Adrenal gland (tissue), 12 donors: Measurements from ENCODE around the gene IL1RL2. TPM values are rescaled to one million over a fixed set of nuclear protein-coding genes. Genes with fewer than 3 reads are reported as not detected.

Source experiments
- DNase-seq, 7 donors: peaks; one replicate each; pipeline ENCODE4 v3.0.0-alpha.2; 2019 to 2020
- H3K27ac ChIP-seq, 5 donors: fragments of 200-600 bp; sonication (generic) in 4 of 5; 1 replicate in 3 of 5; 2 replicates in 2 of 5; pipeline versions ENCODE4 v1.5.1 to v1.8.0; 2016 to 2020; ENCODE audit warnings: mild to moderate bottlenecking in 1 of 5
- H3K27me3 ChIP-seq: fragments of 200-600 bp; 2 replicates; pipeline ENCODE4 v1.8.0; 2021
- H3K36me3 ChIP-seq, 2 donors: fragments of 200-600 bp; replicated peaks in 1 of 2; 1 replicate in 1 of 2; 2 replicates in 1 of 2; pipeline versions ENCODE4 v1.5.1 to v1.8.0; 2018 to 2022
- H3K4me1 ChIP-seq, 2 donors: fragments of 200-600 bp; replicated peaks in 1 of 2; 1 replicate in 1 of 2; 2 replicates in 1 of 2; pipeline versions ENCODE4 v1.5.1 to v1.8.0; 2018 to 2021
- H3K4me3 ChIP-seq, 4 donors: fragments of 200-600 bp; sonication (generic) in 3 of 4; one replicate each; pipeline ENCODE4 v1.5.1; 2016 to 2018
- H3K9me3 ChIP-seq, 3 donors: fragments of 200-600 bp; sonication (generic) in 1 of 3; replicated peaks in 1 of 3; 1 replicate in 2 of 3; 2 replicates in 1 of 3; pipeline versions ENCODE4 v1.5.1 to v1.8.0; 2016 to 2021
- CTCF ChIP-seq, 6 experiments: fragments of 450-650 bp in 4 of 6; fragments of 200-600 bp in 2 of 6; sonication (generic) in 1 of 6; IDR thresholded peaks; 1 replicate in 5 of 6; 2 replicates in 1 of 6; pipeline versions ENCODE4 v1.5.1 to v1.8.0; 2016 to 2021; ENCODE audit warnings: antibody characterized with exemption in 6 of 6, mild to moderate bottlenecking in 2 of 6, moderate library complexity in 1 of 6
- POLR2A ChIP-seq, 2 donors: fragments of 450-650 bp; IDR thresholded peaks; one replicate each; pipeline ENCODE4 v1.6.1; 2017; ENCODE audit warnings: antibody characterized with exemption in 2 of 2, mild to moderate bottlenecking in 2 of 2, moderate library complexity in 1 of 2
- WGBS, 4 donors: extraction: QIAGEN DNeasy Blood & Tissue Kit in 2 of 4; methylation state at CpG; one replicate each; pipeline versions ENCODE4 v1.1.5 to v1.1.7; 2013 to 2017; 5-methylcytosine and 5-hydroxymethylcytosine counted together
- intact Hi-C, 2 donors: fragments of 100-400 bp; cut with DNase I; formaldehyde crosslinking; loops; one replicate each; pipeline versions ENCODE4 v1.14.1 to v1.15.0; 2022 to 2023
- polyA plus RNA-seq, 3 donors: library from polyadenylated mRNA; stranded (reverse); fragments of 200-250 nt in 2 of 3; fragments of 350-450 nt in 1 of 3; fragmentation: Illumina TruSeq in 1 of 3; extraction: RNeasy Lipid Tissue Mini Kit (QIAGEN cat#74804) in 1 of 3; gene quantifications; one replicate each; pipeline ENCODE4 v1.2.3, GENCODE V29; 2013 to 2014
- total RNA-seq, 9 donors: library from RNA; depleted of rRNA in 4 of 9; stranded (reverse); fragments of >200 nt in 4 of 9; fragments of 120-200 nt in 1 of 9; fragmentation: NEBNext Ultra II Directional in 1 of 9; extraction: Animal tissue kit (Norgen Biotek cat#: 25700) in 1 of 9; gene quantifications; one replicate each; pipeline versions ENCODE4 v1.1.0 to v1.2.4, GENCODE V29; 2013 to 2023
- donor health status: healthy with polysubstance abuse.
- donor health status: Bipolar disorder and iron deficiency.
- donor health status: DM: yes; HTN: yes; CAD: no.
- donor health status: DM: no; HTN: no; CAD: no.
- donor health status: DM: no; HTN: no; CAD: no.
- donor health status: DM: yes; HTN: yes; CAD: no.

Gene IL1RL2
- total and polyA plus RNA-seq, 12 donors: 0.22 to 4.6 (median 1.7) TPM

- no peaks in the 10 kb centered on the region for H3K9me3 ChIP-seq
- H3K27me3 ChIP-seq: no peaks in the 10 kb centered on the region
- H3K4me1 ChIP-seq: no peaks in the 10 kb centered on the region
- DNase-seq: no peak
- H3K27ac ChIP-seq: no peak overlapping the region
- no peak overlapping the region for H3K4me3 ChIP-seq
- H3K36me3 ChIP-seq: peaks cover 0 to 65% of the 10 kb centered on the region in 2 donors
- 74 to 84% (median 76%) methylated on average over 3 of the region's 3 CpGs for WGBS, 4 donors
- TF ChIP-seq POLR2A (IDR thresholded peaks at IDR 0.05) (no peak), CTCF (IDR thresholded peaks at IDR 0.05) (no peak)
- intact Hi-C loops: no loop called here
Observed at GRCh38 chr2:102172745-102173144, 14.1 kb upstream of the IL1RL2 start.

- no peak for DNase-seq
- Histone ChIP-seq H3K9me3 (no peaks in the 10 kb centered on the region), H3K27me3 (no peaks in the 10 kb centered on the region), H3K36me3 (peaks cover 0 to 40% of the 10 kb centered on the region in 2 donors), H3K4me1 (no peaks in the 10 kb centered on the region), H3K4me3 (no peak overlapping the region), H3K27ac (no peak overlapping the region)
- 82 to 96% (median 88%) methylated on average over 3 of the region's 3 CpGs for WGBS, 4 donors
- TF ChIP-seq CTCF (IDR thresholded peaks at IDR 0.05) (no peak), POLR2A (IDR thresholded peaks at IDR 0.05) (no peak)
- intact Hi-C loops: no loop called here
Observed at GRCh38 chr2:102176172-102176571, 10.7 kb upstream of the IL1RL2 start.

GRCh38 chr2:102177814-102178478 is 8.9 kb upstream of the IL1RL2 start:
- no peak overlapping the region for H3K27ac ChIP-seq
- H3K4me1 ChIP-seq: no peaks in the 10 kb centered on the region
- H3K27me3 ChIP-seq: no peaks in the 10 kb centered on the region
- peaks cover 0 to 23% of the 10 kb centered on the region in 2 donors for H3K36me3 ChIP-seq
- intact Hi-C loops: no loop called here
- H3K9me3 ChIP-seq: no peaks in the 10 kb centered on the region
- no peak for DNase-seq
- no peak overlapping the region for H3K4me3 ChIP-seq
- no peak for TF ChIP-seq POLR2A (IDR thresholded peaks at IDR 0.05)
- TF ChIP-seq CTCF (IDR thresholded peaks at IDR 0.05): no peak
- 82 to 93% (median 90%) methylated on average over 7 of the region's 7 CpGs for WGBS, 4 donors

- no peaks in the 10 kb centered on the region for H3K4me1 ChIP-seq
- no peaks in the 10 kb centered on the region for H3K9me3 ChIP-seq
- no peaks in the 10 kb centered on the region for H3K27me3 ChIP-seq
- no peak for DNase-seq
- no peak overlapping the region for H3K4me3 ChIP-seq
- peaks cover 0 to 17% of the 10 kb centered on the region in 2 donors for H3K36me3 ChIP-seq
- intact Hi-C loops: no loop called here
- WGBS, 4 donors: 68 to 83% (median 76%) methylated on average over 3 of the region's 3 CpGs
- no peak overlapping the region for H3K27ac ChIP-seq
- TF ChIP-seq POLR2A (IDR thresholded peaks at IDR 0.05) (no peak), CTCF (IDR thresholded peaks at IDR 0.05) (no peak)
Observed at GRCh38 chr2:102179061-102179460, 7.8 kb upstream of the IL1RL2 start.
